Glomerular endothelial cell (primary cell): ENCODE measurements around the gene ZFYVE28. TPM values are rescaled to one million over a fixed set of nuclear protein-coding genes. Genes with fewer than 3 reads are reported as not detected.
"Not testable (repeated sequence)": the region's sequence is repeated elsewhere in the genome, so short reads cannot be mapped to it uniquely, and the experiment has no call there.

ENCODE experiments used
- DNase-seq: peaks from one replicate; pipeline ENCODE4 v3.0.0-alpha.2; 2011; ENCODE audit warnings: low read depth, low spot score; ENCODE audit errors: extremely low read depth
- total RNA-seq: library from RNA; depleted of rRNA; stranded (reverse); fragments of >200 nt; gene quantifications from 2 replicates; pipeline ENCODE4 v1.2.3, GENCODE V29; 2015

Gene ZFYVE28
- total RNA-seq, 1 donor from 2014 or later = 11.3 TPM

- DNase-seq = no peak
Measured at GRCh38 chr4:2236944-2237666, 181.3 kb downstream of the ZFYVE28 start.

GRCh38 chr4:2231082-2231481 is 187.4 kb downstream of the ZFYVE28 start:
- DNase-seq = no peak

- no peak for DNase-seq
Measured at GRCh38 chr4:2226261-2226660, 192.2 kb downstream of the ZFYVE28 start.

DNA sequence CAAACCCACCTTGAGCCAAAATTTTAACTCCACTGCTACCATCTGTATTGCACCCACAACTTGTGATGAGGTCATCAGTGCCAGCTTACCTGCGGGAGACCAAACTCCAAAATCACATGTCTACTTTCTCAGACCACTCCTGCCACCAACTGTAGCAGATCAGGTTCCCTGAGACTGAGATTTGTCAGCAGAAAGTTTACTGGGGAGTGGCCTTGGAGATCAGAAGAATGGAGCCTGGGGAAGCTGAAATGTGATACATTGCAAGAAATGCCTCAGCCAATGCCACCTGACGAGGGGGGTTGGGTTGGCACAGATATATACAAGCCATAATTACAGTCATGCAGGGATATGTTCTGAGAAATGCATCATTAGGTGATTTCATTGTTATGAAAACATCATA is 195.6 kb downstream of the ZFYVE28 start:
- no peak for DNase-seq

GRCh38 chr4:2221378-2221777 is 197.1 kb downstream of the ZFYVE28 start:
- DNase-seq = not testable (repeated sequence)

DNA sequence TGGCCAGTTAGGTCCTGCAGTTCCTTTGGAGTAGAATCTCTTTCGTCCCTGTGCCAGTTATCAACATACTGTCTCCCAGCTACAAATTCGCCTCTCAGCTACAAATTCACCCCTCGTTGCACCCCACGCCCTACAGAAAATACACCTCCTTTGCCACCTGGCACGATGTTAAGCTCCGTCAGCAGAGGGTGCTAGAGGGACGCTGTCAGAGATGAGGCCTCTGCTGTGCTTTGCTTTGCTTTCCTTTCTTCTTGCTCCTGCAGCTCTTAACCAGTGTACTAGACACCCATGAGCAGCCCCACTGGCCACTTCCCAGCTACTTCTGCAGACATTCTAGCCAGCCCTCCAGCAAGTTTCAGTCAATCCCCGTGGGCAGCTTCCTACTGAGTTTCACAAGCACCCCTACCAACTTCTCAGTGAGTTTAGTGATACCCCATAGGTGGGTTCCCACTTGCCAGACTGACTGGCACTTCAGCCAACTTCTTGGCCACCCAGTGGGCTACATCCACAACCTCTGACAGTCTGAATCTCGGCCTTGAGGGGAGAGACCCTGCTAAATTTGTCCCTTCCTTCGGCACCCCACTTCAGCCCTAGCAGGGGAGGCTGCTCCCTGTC is 198.3 kb downstream of the ZFYVE28 start:
- no peak for DNase-seq

Other genes with a start within 250 kb of the ZFYVE28 start
- gene HAUS3, start 176.5 kb downstream of the ZFYVE28 start, total RNA-seq = 7.4 and 16.7 TPM in 2 replicates
- 1.6 and 2.1 TPM in 2 replicates for gene POLN, start 176.5 kb downstream of the ZFYVE28 start, total RNA-seq
- 115 and 122 TPM in 2 replicates for gene MXD4, start 156.5 kb downstream of the ZFYVE28 start, total RNA-seq
- gene CFAP99, start 310 bp upstream of the ZFYVE28 start, total RNA-seq = not detected in 2 replicates
- 59.9 and 65.5 TPM in 2 replicates for gene RNF4, start 50.5 kb upstream of the ZFYVE28 start, total RNA-seq
- gene FAM193A, start 118.0 kb upstream of the ZFYVE28 start, total RNA-seq = 20.8 and 26.1 TPM in 2 replicates